Activated T-helper 17 cell treated with anti-CD3 and anti-CD28 coated beads, Interleukin-2, amount 50 U/mL, for 72 hours (primary cell): Measurements from ENCODE around the gene CSNK1G3. TPM values are rescaled to one million over a fixed set of nuclear protein-coding genes. Genes with fewer than 3 reads are reported as not detected.
"Not testable (repeated sequence)": the region's sequence is repeated elsewhere in the genome, so short reads cannot be mapped to it uniquely, and the experiment has no call there.

Source experiments
- ATAC-seq: fragments of 150-1000 bp; cut with Tn5 transposase; replicated peaks from 2 replicates; pipeline ENCODE4 v1.10.0; 2021; ENCODE audit warnings: mild to moderate bottlenecking, moderate library complexity
- H3K27ac Mint-ChIP-seq: one replicate; pipeline ENCODE4 v1.8.0; 2022; ENCODE audit warnings: mixed read lengths
- H3K27me3 Mint-ChIP-seq: one replicate; pipeline ENCODE4 v1.8.0; 2022; ENCODE audit warnings: mixed read lengths
- H3K36me3 Mint-ChIP-seq: one replicate; pipeline ENCODE4 v1.8.0; 2022; ENCODE audit warnings: low read depth, mild to moderate bottlenecking, mixed read lengths
- H3K4me1 Mint-ChIP-seq: one replicate; pipeline ENCODE4 v1.8.0; 2022; ENCODE audit warnings: mixed read lengths
- H3K4me3 Mint-ChIP-seq: one replicate; pipeline ENCODE4 v1.8.0; 2022; ENCODE audit warnings: mild to moderate bottlenecking, mixed read lengths
- H3K9me3 Mint-ChIP-seq: one replicate; pipeline ENCODE4 v1.8.0; 2022; ENCODE audit warnings: mixed read lengths
- total RNA-seq, 2 donors: library from RNA; stranded (reverse); gene quantifications; one replicate each; pipeline ENCODE4 v1.2.3, GENCODE V29; 2022

The CSNK1G3 gene
- total RNA-seq, 2 donors from 2014 or later = 27.6 to 39.5 TPM

DNA sequence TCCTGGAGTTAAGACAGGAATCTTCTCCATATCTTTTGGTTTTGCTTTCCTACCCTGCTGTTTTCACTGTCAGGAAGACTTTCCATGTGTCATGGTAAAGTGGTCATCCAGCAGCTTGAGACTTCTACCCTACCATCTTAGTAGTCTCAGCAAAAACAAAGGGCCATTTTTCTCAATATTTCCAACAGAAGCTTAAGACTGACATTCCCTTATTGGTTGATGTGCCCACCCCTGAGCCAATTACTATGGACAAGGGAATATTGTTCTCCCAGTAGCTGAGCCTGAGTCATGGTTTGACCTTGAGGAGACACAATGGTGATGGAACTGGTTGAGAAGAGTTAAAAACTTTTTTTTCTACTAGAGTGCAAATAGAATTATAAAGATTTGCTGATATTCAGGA, 105.6 kb downstream of the CSNK1G3 start:
- Mint-ChIP-seq H3K27me3 (no peaks in the 10 kb centered on the region), H3K4me3 (no peak overlapping the region), H3K9me3 (no peaks in the 10 kb centered on the region), H3K4me1 (no peaks in the 10 kb centered on the region), H3K27ac (no peak overlapping the region), H3K36me3 (peaks cover 51% of the 10 kb centered on the region)
- ATAC-seq = no peak

GRCh38 chr5:123626051-123626450, 114.1 kb downstream of the CSNK1G3 start:
- H3K27me3 Mint-ChIP-seq = peaks cover 28% of the 10 kb centered on the region
- no peak for ATAC-seq
- H3K27ac Mint-ChIP-seq = no peak overlapping the region
- H3K4me3 Mint-ChIP-seq = no peak overlapping the region
- H3K4me1 Mint-ChIP-seq = no peaks in the 10 kb centered on the region
- H3K9me3 Mint-ChIP-seq = peaks cover 44% of the 10 kb centered on the region
- no peaks in the 10 kb centered on the region for H3K36me3 Mint-ChIP-seq

GRCh38 chr5:123628860-123629544, 117.0 kb downstream of the CSNK1G3 start:
- Mint-ChIP-seq H3K36me3 (no peaks in the 10 kb centered on the region), H3K4me1 (no peaks in the 10 kb centered on the region), H3K27me3 (peaks cover 35% of the 10 kb centered on the region), H3K27ac (no peak overlapping the region), H3K9me3 (peaks cover 50% of the 10 kb centered on the region), H3K4me3 (no peak overlapping the region)
- ATAC-seq = no peak

GRCh38 chr5:123636006-123636405, 124.0 kb downstream of the CSNK1G3 start:
- H3K27ac Mint-ChIP-seq = no peak overlapping the region
- H3K4me3 Mint-ChIP-seq = no peak overlapping the region
- peaks cover 12% of the 10 kb centered on the region for H3K27me3 Mint-ChIP-seq
- H3K9me3 Mint-ChIP-seq = peaks cover 10% of the 10 kb centered on the region
- H3K36me3 Mint-ChIP-seq = no peaks in the 10 kb centered on the region
- ATAC-seq = no peak
- H3K4me1 Mint-ChIP-seq = no peaks in the 10 kb centered on the region

- H3K4me1 Mint-ChIP-seq, H3K27ac Mint-ChIP-seq, H3K36me3 Mint-ChIP-seq: not testable (repeated sequence)
These were observed 125.1 kb downstream of the CSNK1G3 start for GRCh38 chr5:123637028-123637427.

DNA sequence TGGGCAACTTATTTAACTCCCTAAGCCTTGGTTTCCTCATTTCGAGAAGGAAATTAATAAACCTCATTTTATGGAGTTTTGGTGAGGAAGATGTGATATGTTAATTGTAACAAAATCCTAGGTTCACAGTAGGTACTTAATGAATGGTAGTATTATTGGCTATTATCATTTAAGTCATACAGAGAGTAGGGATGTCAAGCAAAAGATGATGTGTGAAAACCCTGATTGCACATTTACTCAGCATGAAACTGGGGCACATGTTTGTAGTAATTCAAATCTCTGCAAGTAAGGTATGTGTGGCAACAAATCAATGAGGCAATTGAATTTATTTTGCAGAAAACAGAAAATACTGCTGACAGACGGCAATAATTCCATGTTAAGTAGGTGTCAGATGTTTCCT, 127.3 kb downstream of the CSNK1G3 start:
- Mint-ChIP-seq H3K4me1 (no peaks in the 10 kb centered on the region), H3K27me3 (peaks cover 10% of the 10 kb centered on the region), H3K9me3 (peaks cover 3% of the 10 kb centered on the region), H3K27ac (no peak overlapping the region), H3K4me3 (no peak overlapping the region), H3K36me3 (no peaks in the 10 kb centered on the region)
- ATAC-seq = no peak

More at GRCh38 chr5:123637028-123637427, 125.1 kb downstream of the CSNK1G3 start:
- H3K9me3 Mint-ChIP-seq, H3K27me3 Mint-ChIP-seq, ATAC-seq, H3K4me3 Mint-ChIP-seq: not testable (repeated sequence)

- ATAC-seq = no peak
- Mint-ChIP-seq H3K4me1 (no peaks in the 10 kb centered on the region), H3K36me3 (no peaks in the 10 kb centered on the region), H3K27ac (no peak overlapping the region), H3K27me3 (peaks cover 26% of the 10 kb centered on the region), H3K9me3 (peaks cover 3% of the 10 kb centered on the region), H3K4me3 (no peak overlapping the region)
These were observed 133.1 kb downstream of the CSNK1G3 start for GRCh38 chr5:123645024-123645603.

DNA sequence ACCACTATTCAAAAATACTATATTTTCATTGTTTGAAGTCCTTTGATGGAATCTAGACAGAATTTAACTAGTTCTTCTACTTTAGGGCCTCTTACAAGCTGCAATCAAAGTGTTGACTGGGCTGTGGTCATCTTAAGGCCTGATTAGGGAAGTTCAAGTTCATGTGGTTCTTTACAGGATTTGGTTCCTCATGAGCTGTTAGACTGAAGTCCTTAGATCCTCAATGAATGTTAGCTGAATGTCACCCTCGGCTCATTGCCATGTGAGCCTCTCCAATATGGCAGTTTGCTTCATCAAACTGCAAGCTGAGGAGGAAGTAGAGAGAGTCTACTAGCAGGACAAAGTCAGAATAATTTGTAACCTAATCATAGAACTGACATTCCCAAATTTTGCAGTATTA, 135.1 kb downstream of the CSNK1G3 start:
- H3K4me1 Mint-ChIP-seq = no peaks in the 10 kb centered on the region
- no peaks in the 10 kb centered on the region for H3K9me3 Mint-ChIP-seq
- peaks cover 19% of the 10 kb centered on the region for H3K27me3 Mint-ChIP-seq
- H3K36me3 Mint-ChIP-seq = no peaks in the 10 kb centered on the region
- H3K4me3 Mint-ChIP-seq = no peak overlapping the region
- no peak overlapping the region for H3K27ac Mint-ChIP-seq
- ATAC-seq = no peak

- Mint-ChIP-seq H3K4me1 (no peaks in the 10 kb centered on the region), H3K9me3 (no peaks in the 10 kb centered on the region), H3K36me3 (no peaks in the 10 kb centered on the region), H3K27me3 (peaks cover 17% of the 10 kb centered on the region), H3K4me3 (no peak overlapping the region), H3K27ac (no peak overlapping the region)
- ATAC-seq = no peak
These were observed 139.3 kb downstream of the CSNK1G3 start for GRCh38 chr5:123651234-123651633.

DNA sequence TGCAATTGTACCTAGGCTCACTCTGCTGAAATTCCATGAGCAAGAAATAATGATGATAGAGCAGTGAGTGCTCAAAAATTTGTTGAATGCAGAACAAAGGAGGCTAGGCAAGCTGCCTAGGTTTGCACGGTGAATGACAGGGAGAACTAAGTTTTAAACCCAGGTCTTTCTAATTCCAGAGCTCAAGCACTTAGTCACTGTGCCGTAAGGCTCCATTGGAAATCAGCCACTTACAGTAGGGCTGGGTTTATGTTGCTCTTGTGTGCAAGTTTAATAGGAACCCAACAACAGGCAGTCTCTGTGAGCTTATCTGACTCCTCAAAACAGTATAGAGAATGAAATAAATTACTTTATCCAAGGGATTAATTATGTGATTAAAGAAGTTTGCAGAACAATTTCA, 147.0 kb downstream of the CSNK1G3 start:
- no peak for ATAC-seq
- Mint-ChIP-seq H3K27me3 (peaks cover 14% of the 10 kb centered on the region), H3K36me3 (no peaks in the 10 kb centered on the region), H3K4me3 (no peak overlapping the region), H3K27ac (no peak overlapping the region), H3K4me1 (no peaks in the 10 kb centered on the region), H3K9me3 (no peaks in the 10 kb centered on the region)

DNA sequence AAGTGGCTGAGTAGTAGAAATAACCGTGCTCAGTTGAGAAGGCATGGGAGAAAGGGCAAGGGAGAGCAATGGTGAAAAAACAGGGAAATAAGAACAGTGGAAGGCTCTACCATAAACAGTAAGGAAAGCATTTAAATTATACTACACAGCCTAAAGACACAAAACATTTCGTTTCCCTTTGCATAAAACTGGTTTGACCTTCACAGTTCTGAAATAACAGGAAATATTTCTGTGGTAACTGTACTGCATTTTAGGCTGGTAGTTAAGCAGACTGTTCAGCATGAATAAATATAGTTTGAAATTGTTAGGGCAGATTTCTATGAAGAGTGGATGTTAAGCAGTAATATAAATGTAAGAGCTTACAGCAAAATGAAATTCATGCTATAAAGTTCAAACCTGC, 147.5 kb downstream of the CSNK1G3 start:
- ATAC-seq = no peak
- Mint-ChIP-seq H3K4me1 (no peaks in the 10 kb centered on the region), H3K36me3 (no peaks in the 10 kb centered on the region), H3K27me3 (peaks cover 12% of the 10 kb centered on the region), H3K27ac (no peak overlapping the region), H3K9me3 (no peaks in the 10 kb centered on the region), H3K4me3 (no peak overlapping the region)

GRCh38 chr5:123664961-123665360, 153.0 kb downstream of the CSNK1G3 start:
- Mint-ChIP-seq H3K36me3 (no peaks in the 10 kb centered on the region), H3K4me1 (no peaks in the 10 kb centered on the region), H3K27me3 (peaks cover 36% of the 10 kb centered on the region), H3K4me3 (no peak overlapping the region), H3K27ac (no peak overlapping the region), H3K9me3 (peaks cover 8% of the 10 kb centered on the region)
- no peak for ATAC-seq

DNA sequence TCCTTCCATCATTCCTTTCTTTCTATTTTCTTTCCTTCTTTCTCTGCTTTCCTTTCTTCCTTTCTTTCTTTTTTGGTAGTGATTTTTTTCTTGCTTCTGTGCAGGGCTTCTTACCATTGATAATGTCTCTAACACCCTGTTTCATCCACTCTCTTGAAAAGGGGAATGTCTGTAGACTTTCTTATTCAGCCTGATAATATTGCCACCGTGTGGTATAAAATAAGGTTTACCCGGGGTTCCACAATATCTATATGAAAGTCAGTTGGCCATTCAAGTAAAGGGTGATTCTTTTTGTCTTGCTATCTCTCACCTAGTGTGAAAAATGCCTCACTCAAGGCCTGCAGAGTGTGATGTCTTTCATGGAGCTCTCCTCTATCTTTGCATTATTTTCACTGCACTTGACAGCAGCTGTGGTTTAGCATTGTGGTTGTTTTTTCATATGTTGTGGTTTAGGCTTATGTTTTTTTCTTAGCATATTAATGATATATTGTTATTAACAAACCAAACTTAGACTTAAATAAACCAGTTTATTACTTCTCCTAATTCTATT, 153.9 kb downstream of the CSNK1G3 start:
- Mint-ChIP-seq H3K27ac (no peak overlapping the region), H3K4me1 (no peaks in the 10 kb centered on the region), H3K4me3 (no peak overlapping the region), H3K27me3 (peaks cover 31% of the 10 kb centered on the region), H3K9me3 (peaks cover 8% of the 10 kb centered on the region), H3K36me3 (no peaks in the 10 kb centered on the region)
- no peak for ATAC-seq
